T-helper 9 cell (primary cell): ENCODE data around the gene FXYD2.
"Not testable (repeated sequence)": the region's sequence is repeated elsewhere in the genome, so short reads cannot be mapped to it uniquely, and the experiment has no call there.

Source experiments
- DNase-seq: peaks from one replicate; pipeline ENCODE4 v3.0.0-alpha.2; 2020
- total RNA-seq, 2 donors: gene quantifications; one replicate each; lab custom pipeline; 2026; lab: John Stamatoyannopoulos, UW

FXYD2 gene
- 0.24 to 1.4 reads per million in 2 donors for total RNA-seq

DNA sequence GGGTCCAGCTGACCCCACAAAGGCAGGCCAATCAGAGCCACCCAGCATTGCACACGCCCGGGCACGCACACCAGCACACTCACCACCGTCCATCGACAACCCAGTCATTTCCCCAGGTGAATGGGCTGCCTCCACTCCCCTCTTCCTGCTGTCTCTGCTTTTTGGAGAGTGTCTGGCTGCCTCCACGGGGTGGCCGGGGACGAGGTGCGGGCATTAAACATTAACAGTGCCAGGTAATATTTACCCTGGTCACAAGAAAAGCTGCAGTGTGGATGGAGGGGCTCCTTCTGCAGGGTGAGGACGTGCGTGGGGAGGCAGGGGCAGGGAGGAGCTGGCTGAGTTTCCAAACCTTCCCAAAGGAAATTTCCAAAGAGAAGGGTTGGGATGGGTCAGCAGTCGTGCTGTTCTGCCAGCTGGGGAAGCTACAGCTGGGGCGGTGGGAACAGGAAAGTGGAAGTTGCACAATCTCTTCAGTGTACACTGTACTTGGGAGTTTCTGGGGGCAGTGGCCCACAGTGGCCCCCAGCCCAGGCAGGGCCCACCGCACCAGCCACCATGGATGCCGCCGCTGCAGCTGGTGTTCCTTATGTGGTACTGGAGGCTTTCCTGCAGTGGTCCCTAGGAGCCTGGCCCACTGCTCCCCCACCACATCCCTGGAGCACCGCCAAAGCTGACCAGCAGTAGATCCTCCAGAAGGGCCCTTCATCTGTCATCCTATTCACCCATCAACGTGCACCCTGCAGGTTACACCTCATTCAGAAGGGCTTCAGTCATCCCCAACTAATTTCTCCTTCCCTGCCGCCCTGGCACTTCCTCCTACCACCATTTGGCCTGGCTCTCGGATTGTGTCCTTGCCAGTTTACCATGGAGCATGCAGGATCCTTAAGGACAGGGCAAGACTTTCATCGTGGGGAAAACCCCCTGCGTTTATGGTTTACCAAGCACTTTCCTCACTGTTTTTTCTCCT lies at the start of gene FXYD2:
FXYD2 (minus strand) TSS at position 174 of the 967 bp plus-strand sequence; CDS start at position 108, 66 bp downstream.
- no peak for DNase-seq

DNA sequence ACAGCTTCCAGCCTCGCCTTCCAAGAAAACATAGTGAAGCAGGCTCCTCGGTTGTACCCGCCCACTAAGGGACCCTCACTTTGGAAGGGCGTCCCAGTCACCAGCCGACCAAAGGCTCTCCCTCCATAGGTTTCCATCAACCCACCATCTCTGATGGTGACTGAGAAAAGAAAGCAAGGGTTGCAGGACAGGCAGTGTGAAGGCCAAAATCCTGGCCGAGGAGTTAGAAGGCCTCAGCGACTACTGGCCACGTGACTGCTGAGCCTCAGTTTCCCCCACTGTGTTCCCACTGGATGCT lies 49.2 kb upstream of the FXYD2 start:
- DNase-seq: no peak

DNA sequence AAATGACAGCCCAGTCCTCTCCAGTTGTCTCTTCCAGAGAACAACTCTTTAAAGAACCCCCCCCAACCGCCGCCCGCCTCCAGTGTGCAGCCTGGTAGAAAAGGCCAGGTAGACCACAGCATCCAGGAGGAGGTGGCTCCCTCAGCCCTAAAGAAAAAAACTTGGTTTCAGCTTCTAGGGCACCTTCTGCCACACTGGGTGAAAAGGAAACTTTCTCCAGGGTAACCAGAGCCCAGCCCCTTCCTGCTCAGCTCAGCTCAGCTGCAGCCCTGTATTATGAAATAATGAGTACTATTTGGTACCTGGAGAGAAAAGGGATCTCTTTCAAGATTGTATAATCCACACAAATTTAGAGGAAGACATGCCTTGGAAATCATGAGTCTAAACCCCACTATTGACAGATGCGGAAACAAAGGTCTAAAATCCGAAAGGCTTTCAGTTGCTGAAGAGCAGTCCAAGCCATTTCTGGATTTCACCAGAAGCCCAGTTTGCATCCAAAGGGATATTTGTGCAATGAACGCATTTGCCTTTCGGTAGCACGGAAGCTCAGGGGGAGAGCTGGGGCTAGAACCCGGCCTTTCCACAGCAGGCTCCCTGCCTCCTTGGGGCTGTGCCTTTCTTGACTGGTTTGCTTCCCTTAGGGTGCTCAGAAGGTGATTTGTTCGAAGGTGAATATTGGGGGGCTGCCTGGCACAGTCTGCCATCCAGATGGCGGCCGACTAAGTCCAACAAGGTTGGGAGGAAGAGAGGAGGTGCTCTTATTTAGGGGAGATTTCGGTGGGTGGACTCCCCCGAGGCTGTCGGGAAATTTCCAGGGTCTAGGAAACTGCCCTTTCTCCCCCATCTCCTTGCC lies 48.7 kb upstream of the FXYD2 start:
- no peak for DNase-seq

DNA sequence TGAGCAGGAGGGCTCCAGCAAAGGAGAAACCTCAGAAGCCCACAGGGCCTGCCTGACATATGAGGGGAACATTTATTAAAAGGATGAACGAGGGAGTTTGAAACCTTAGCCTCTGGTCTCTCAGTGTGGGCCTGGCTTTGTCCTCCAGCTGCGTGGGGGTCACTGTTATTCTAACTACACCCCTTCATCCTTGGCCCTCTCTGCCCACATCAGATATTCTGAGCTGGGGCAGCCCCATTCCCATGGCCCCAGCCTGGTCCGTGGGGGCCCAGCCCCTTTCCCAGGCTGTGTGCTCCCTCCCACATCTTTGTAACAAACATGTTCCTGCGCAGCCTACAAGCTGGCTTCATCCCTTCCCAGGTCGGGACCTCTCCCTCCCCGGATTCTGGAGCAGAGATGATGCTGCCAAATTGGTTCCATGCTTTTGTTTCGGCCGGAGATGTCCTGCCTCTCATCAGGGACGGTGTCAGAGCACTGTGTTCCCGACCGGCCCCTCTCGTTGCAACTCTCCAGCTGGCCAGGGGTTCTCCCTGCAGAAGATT lies 47.9 kb upstream of the FXYD2 start:
- DNase-seq: no peak

DNA sequence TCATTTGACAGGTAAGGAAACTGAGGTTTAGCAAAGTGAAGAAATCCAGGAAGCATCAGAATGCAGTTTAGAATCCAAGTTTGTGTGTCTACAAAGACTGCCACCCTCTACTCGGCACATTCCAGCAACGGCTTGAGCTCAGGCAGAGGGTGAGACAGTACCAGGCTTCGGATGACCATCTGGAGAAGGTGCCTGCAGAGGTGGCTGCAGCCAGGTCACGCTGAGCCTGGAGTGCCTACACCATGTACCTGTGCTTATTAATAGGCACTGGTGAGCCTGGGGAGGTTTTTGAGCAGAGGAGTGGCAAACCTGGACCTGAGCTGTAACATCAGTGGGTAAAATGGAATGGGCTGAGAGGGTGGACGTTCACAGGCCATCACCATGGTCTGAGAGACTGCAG lies 47.2 kb upstream of the FXYD2 start:
- DNase-seq: no peak

DNA sequence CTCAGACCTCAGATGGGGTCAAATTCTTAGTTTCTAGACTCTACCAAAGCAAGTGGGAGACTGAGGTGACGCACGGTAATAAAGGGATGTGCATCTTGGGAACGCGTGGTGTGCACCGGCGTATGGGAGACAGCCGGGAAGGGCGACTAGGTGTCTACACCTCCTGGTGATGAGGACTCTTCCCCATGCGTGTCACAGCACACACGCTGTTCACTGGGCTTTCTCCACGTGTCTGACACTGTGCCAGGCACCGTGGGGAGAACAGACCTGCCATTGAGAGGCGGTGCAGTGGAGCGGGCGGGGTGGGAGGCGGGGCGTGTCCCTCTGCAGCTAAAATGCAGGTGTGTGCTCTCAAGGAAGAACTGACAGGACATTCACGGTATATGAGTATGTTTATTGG lies 46.6 kb upstream of the FXYD2 start:
- DNase-seq: no peak

DNA sequence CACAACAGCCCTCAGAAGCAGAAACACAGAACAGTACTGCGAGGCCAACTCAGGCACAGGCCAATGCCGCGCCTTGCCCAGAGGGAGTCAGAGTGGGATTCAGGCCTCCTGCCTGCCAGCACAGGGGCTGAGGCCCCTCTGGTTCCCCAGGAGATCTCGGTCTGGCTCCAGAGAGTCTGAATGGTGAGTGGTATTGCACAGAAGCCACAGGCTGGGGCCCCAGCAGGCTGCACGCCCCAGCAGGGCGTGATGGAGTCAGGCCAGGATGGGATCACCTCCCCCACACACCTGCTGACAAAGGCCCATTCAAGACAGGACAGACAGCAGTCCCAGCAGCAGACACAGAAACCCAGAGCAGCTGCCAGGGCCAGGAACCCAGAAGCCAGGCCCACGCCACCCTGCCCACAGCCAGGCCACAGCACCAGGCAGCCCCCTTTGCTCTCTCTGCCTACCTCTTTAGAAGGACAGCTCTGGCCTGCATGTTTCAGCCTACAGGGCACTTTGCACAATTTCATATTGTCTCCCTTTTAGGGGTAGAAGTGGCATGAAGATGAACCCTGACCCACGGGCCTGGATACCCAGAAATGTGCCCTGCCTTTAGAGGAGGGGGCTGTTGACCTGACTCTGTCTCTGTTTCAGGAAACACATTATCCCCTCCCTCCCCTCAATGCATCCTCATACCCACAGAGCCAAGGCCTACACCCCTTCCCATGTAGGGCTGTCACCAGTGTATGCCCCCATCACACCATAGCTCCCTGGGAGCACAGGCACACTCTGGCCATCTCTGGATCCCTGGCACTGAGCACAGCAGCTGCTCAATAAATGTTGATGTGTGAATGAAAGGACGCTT lies 45.8 kb upstream of the FXYD2 start:
- DNase-seq: no peak

DNA sequence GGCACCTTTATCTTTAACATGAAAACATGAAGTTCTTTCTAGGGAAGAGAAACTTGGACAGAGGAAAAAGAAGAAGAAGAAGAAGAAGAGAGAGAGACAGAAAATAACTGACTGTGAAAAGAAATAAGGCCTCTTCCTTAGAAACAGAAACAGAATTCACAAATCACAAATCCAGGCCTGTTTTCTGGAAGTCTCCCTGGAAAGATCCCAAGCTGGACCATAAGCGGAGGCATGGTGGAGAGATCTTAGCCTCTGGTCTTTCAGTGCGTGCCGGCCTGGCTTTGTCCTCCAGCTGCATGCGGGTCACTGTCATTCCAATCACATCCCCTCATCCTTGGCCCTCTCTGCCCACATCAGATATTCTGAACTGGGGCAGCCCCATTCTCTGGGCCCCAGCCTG lies 45.1 kb upstream of the FXYD2 start:
- no peak for DNase-seq

DNA sequence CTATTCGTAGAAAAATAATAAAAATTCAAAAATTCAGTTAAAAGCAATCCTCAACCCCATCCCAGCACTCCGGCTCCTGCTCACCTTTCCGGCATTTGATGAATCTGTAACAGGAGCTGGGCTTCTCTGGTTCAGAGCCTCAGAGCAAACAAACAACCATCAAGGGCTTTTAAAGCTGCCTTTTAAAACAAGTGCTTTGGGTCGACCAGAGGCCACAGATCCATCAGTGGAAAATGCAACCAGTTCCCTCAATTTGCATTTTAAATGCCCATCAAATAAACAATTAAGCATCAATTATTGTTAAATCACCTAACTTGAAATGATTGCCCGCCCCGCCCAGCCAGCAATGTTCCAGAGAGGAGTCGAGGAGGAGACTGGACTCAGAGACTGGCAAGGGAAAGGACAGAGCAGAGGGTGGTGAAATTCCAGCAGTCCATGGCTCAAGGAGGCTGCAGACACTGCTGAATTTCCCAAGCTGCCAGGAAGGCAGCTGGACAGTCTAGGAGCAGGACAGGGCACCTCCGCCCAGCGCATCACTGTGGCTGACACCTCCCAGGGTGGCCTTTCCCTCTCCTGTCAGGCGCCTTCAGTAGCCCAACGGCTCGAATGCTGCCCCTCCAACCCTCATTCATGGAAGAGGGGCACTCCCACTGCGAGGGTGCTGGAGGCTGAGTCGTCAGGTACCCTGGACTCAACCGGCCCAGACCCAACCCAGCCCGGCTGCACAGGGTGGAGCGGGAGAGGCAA lies 44.4 kb upstream of the FXYD2 start:
- DNase-seq: no peak

DNA sequence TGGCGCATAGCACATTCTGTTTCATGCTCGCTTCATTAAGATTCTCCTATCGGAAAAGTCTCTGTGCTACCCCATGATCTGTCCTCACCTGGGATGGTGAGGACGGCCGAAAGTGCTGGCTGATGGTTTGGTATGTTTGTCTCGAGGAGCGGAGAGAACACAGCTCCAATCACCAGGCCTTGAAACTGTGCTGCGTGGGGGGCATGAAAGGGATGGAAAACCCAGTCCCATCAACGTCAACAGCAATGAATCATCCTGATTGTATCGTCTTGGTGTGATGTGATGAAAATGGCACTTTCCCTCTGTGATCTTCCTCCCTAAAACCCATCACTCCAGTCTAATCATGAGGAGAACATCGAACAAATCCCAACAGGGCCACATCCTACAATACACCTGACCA lies 43.5 kb upstream of the FXYD2 start:
- no peak for DNase-seq

DNA sequence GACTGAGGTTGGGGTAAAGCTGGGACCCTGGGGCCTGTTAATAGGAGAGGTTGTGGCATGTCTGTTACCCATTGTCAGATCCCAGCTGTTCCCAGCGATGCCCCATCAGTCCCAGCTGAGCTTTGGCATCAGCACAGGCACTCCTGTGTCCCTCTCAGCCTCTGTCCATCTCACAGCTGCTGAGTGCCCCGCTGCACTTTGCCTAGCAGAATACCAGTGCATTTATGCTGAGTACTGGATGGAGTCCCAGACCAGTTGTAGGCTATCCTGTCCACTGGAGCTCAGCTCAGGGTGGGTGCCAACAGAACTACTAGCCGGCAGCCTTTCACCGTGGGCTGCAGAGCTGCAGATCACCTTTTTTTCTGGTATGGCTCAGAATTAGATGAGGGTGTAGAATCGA lies 42.0 kb upstream of the FXYD2 start:
- no peak for DNase-seq

DNA sequence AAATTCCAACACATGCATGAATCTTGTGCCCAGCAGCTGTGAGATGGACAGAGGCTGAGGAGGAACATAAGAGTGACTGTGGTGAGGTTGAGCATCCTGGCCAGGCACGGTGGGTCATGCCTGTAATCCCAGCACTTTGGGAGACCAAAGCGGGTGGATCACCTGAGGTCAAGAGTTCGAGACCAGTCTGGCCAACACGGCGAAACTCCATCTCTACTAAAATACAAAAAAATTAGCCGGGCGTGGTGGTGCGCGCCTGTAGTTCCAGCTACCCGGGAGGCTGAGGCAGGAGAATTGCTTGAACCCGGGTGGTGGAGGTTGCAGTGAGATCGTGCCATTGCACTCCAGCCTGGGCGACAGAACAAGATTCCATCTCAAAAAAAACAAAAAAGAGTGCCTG lies 41.0 kb upstream of the FXYD2 start:
- not testable (repeated sequence) for DNase-seq

DNA sequence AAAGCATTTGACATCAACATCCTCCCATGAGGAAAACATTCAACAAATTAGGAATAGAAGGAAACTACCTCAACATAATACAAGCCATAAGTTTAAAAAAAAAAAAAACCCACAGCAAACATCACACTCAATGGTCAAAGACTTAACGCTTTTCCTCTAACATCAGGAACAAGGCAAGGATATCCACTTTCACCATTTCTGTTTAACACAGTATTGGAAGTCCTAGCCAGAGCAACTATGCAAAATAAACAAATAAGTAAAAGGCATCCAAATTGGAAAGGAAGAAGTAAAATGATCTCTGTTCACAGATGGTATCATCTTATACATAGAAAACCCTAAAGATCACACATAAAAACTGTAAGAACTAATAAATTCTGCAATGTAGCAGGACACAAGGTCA lies 38.8 kb upstream of the FXYD2 start:
- no peak for DNase-seq

DNA sequence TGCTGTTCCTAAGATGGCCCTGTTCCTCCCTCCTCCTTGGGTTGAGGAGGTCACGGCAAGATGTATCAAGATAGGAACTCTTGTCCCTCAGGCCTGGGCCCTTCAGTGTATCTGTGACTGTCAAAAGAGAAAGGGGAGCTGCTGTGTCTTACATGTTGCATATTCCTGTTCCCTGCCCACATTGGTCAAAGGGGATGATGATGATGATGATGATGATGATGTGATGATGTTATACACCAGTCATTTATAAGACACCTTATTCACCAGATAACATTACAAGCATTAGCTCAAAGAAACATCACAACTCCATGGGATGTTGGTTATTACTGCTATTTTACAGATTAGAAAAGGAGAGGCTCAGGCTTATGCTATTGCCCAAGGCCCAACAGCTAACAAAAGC lies 38.2 kb upstream of the FXYD2 start:
- no peak for DNase-seq

DNA sequence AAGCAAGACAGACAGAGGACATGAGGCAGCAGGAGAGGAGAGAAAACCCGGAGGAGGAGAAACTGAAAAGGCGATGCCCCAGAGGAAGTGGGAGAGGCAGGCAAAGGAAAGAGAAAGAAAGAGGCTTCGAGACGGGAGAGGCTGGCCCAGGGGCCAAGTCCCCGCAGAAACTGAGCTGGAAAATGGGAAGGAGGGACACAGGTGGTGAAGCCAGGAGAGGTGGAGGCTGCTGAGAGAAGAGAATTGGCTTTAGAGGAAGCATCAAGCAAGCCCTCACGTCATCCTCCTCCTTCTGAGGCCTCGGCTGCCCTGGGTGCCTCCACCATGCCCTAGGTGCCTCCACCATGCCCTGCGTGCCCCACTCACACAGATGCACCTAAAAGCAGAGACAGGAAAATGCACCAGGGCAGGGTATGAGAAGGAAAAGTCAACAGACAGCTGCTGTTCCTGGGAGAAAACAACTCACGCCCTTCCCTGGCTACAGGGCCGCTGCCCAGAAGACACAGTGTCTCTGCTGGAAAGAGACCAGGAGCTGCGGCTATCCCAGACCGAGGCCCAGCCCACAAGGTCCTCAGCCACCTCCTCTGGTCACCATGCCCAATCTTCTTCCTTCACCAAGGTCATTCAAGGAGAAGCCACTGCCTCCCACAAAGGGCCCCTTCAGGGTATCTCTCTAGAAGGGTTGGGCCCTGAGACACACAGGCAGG lies 37.6 kb upstream of the FXYD2 start:
- no peak for DNase-seq

DNA sequence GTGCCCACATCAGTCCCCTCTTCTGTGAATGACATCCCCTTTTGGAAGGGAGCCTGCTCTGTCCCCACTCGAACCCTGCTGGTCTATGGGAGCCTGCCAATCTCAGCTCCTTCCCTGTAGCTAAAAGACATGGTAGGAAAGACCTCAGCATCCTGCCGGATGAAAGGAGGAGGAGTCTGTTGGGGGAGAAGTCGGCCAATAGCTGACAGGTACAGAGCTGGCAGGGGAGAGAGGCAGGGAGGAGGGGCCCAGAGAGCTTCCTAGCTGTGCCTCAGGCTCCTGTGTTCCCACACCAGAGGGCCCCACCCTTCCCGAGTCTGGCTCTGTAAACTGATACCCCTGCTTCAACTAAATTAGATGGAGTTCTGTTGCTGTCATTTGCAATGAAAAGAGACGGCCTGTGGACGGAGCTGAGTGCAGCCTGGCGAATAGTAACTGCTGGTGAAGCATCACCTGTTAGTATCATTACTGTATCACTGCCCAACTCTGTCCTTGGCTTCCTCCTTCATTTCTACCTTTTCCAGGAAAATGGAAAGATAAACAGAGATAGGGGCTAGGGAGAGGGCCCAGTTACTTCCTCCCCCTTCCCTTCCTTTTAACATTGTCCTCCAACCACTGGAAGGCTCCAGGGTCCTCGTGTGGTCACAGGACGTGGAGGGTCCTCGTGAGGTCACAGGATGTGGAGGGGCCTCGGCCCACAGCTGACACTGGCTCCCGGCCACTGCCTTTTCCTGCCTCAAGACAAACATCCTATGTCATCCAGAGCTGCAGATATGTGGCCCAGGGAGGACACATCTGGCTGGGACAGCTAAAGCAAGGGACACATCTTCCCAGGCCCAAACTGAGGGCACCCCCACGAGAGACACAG lies 36.8 kb upstream of the FXYD2 start:
- no peak for DNase-seq

DNA sequence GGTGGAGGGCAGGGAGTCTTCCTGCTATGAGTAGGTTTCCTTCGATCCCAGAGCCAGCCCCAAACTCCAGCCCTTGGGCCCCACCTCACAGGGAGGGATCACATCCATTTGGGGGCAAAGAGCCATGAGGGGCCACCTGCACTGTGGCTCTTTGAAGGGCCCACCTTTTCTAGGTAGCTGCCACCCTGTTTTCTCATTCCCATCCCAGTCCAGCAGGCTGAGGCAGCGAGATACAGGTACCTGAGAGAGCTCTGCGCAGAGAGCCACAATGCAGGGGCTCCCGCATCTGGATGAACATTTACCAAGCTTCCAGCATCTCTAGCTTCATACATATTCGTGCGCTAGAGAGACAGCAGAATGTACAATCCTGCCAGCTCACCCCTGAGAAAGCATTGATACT lies 35.6 kb upstream of the FXYD2 start:
- DNase-seq: no peak

DNA sequence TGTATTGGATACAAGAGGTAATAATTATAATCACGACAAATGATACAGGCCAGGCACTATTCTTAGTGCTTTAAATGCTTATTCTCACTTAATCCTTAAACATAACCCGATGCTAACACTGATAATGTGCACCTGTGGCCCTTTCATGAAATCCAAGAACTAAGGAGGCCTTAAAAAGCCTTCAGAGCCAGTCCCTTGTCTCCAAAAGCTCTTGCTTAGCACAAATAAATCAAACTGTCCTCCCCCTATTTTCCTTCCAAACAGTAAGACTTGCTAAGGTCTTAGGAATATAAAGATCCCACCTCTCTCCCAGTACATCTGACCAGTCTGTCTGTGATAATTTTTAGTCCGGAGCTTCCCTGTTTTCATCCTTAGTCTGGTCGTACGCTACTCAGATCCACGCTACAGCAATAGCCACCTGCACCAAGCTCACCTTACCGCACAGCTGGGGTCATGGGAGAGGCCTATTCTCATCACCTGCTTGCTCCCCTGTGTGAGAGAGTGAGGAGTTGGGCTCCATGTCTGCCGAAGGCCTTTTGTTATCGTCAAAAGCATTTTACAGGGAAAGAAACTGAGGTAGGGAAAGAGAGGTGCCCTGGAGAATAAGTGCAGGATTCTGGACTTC lies 35.1 kb upstream of the FXYD2 start:
- no peak for DNase-seq

DNA sequence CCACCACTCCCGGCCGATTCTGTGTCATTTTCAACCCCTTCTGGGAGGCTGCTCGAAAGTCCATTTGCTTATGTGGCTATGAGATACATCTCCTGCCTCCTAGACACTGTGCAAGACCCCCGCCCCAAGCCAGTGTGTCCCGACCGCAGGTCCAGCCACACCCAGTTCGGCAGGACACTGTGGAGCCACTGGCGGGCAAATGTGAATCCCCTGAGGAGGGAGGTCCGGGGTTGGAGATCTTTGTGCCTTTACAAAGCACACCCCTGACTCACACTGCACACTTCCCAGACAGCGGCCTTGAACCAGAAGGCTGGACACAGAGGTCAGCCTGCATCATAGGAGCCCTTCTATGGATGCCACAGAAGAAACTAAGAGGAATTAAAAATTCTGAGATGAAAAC lies 34.5 kb upstream of the FXYD2 start:
- no peak for DNase-seq
